NCI-H748 (cell line): Measurements from ENCODE around the gene DAB1.
A peak's percentile ranks its signal among the peaks of the same experiment; 100 is the strongest.

ENCODE experiments used
- DNase-seq: peaks from one replicate; lab custom pipeline; 2025; ENCODE audit not compliant: unreplicated experiment; lab: John Stamatoyannopoulos, UW

Gene DAB1

GRCh38 chr1:57423656-57424211 lies at the start of gene DAB1:
TSS of gene DAB1 (minus strand) at chr1:57424060. CDS start at chr1:57291030, 133,030 bp downstream.
- DNase-seq: peak; percentile 74

- DNase-seq: no peak
Measured at GRCh38 chr1:57473448-57473847, 49.6 kb upstream of the DAB1 start.

GRCh38 chr1:57471995-57472394 lies 48.1 kb upstream of the DAB1 start:
- DNase-seq: no peak

GRCh38 chr1:57470036-57470435 lies 46.2 kb upstream of the DAB1 start:
- no peak for DNase-seq

GRCh38 chr1:57468641-57469523 lies 45.0 kb upstream of the DAB1 start:
- DNase-seq: no peak

- DNase-seq: no peak
Measured at GRCh38 chr1:57467830-57468229, 44.0 kb upstream of the DAB1 start.

GRCh38 chr1:57464756-57465155 lies 40.9 kb upstream of the DAB1 start:
- DNase-seq: peak; percentile 73

GRCh38 chr1:57463343-57463742 lies 39.5 kb upstream of the DAB1 start:
- DNase-seq: no peak

- peak; percentile 78 for DNase-seq
Measured at GRCh38 chr1:57461405-57461804, 37.5 kb upstream of the DAB1 start.

GRCh38 chr1:57451516-57451915 lies 27.7 kb upstream of the DAB1 start:
- DNase-seq: no peak

- DNase-seq: no peak
Measured at GRCh38 chr1:57450981-57451380, 27.1 kb upstream of the DAB1 start.

- DNase-seq: no peak
Measured at GRCh38 chr1:57447551-57447950, 23.7 kb upstream of the DAB1 start.

GRCh38 chr1:57443004-57443403 lies 19.1 kb upstream of the DAB1 start:
- DNase-seq: no peak

GRCh38 chr1:57440096-57440495 lies 16.2 kb upstream of the DAB1 start:
- no peak for DNase-seq

GRCh38 chr1:57431400-57431799 lies 7.5 kb upstream of the DAB1 start:
- peak; percentile 65 for DNase-seq

GRCh38 chr1:57424231-57425027 lies 569 bp upstream of the DAB1 start:
- peak; percentile 85 for DNase-seq

- DNase-seq: peak; percentile 71
Measured at GRCh38 chr1:57423135-57423655, 665 bp downstream of the DAB1 start.

- DNase-seq: peak; percentile 75
Measured at GRCh38 chr1:57422271-57423134, 1.4 kb downstream of the DAB1 start.

- no peak for DNase-seq
Measured at GRCh38 chr1:57421806-57422205, 2.1 kb downstream of the DAB1 start.

- DNase-seq: no peak
Measured at GRCh38 chr1:57420981-57421785, 2.7 kb downstream of the DAB1 start.
